Prostate gland (tissue), 2 donors: ENCODE results near the gene EPGN. TPM values are rescaled to one million over a fixed set of nuclear protein-coding genes. Genes with fewer than 3 reads are reported as not detected.
A peak's percentile ranks its signal among the peaks of the same experiment; 100 is the strongest.

Experiments used
- DNase-seq: peaks from one replicate; pipeline ENCODE4 v3.0.0-alpha.2; 2019; ENCODE audit warnings: low spot score
- H3K27ac ChIP-seq, 2 donors: fragments of 200-600 bp; sonication (generic); 2 replicates each; pipeline ENCODE4 v1.5.1; 2017 to 2019
- H3K27me3 ChIP-seq: fragments of 200-600 bp; sonication (generic); replicated peaks from 2 replicates; pipeline ENCODE4 v1.5.1; 2019; ENCODE audit not compliant: insufficient read depth
- H3K36me3 ChIP-seq, 2 donors: fragments of 200-600 bp; sonication (generic); 1 replicate in 1 of 2; 2 replicates in 1 of 2; pipeline versions ENCODE4 v1.5.1 to v1.8.1; 2017 to 2019
- H3K4me1 ChIP-seq: fragments of 200-600 bp; sonication (generic); replicated peaks from 2 replicates; pipeline ENCODE4 v1.5.1; 2019
- H3K4me3 ChIP-seq, 2 donors: fragments of 200-600 bp; sonication (generic); 2 replicates each; pipeline ENCODE4 v1.5.1; 2017 to 2019
- H3K9me3 ChIP-seq: fragments of 200-600 bp; sonication (generic); 2 replicates; pipeline ENCODE4 v1.5.1; 2017
- CTCF ChIP-seq, 4 experiments: fragments of 200-600 bp in 2 of 4; fragments of 450-650 bp in 2 of 4; sonication (generic) in 2 of 4; IDR thresholded peaks; 1 replicate in 3 of 4; 2 replicates in 1 of 4; pipeline ENCODE4 v1.5.1; 2016 to 2019; ENCODE audit warnings: antibody characterized with exemption in 4 of 4, mild to moderate bottlenecking in 2 of 4, moderate library complexity in 2 of 4
- POLR2A ChIP-seq: fragments of 450-650 bp; IDR thresholded peaks from one replicate; pipeline ENCODE4 v1.6.1; 2016; ENCODE audit warnings: antibody characterized with exemption, mild to moderate bottlenecking
- POLR2AphosphoS5 ChIP-seq: sonication (generic); formaldehyde crosslinking; IDR thresholded peaks from one replicate; pipeline ENCODE4 v1.6.1; 2017; ENCODE audit warnings: antibody characterized with exemption
- WGBS: methylation state at CpG from one replicate; pipeline ENCODE4 v1.1.5; 2018; 5-methylcytosine and 5-hydroxymethylcytosine counted together
- intact Hi-C: fragments of 100-400 bp; cut with DNase I; formaldehyde crosslinking; loops from one replicate; pipeline ENCODE4 v1.14.2; 2022
- total RNA-seq, 2 donors: library from RNA; depleted of rRNA; stranded (reverse); fragments of >200 nt; gene quantifications; one replicate each; pipeline ENCODE4 v1.1.0, GENCODE V29; 2016

EPGN gene
- total RNA-seq, 2 donors from 2014 or later = not detected

- no peak for TF ChIP-seq CTCF (IDR thresholded peaks at IDR 0.05)
- TF ChIP-seq POLR2A = no peak
- TF ChIP-seq POLR2AphosphoS5 = no peak
- WGBS = 72% methylated on average over 4 of the region's 4 CpGs
- no peaks in the 10 kb centered on the region for H3K9me3 ChIP-seq
Measured at GRCh38 chr4:74304095-74304625, 4.1 kb upstream of the EPGN start.

GRCh38 chr4:74305000-74305399 is 3.3 kb upstream of the EPGN start:
- intact Hi-C loops = no loop called here

More at GRCh38 chr4:74304095-74304625, 4.1 kb upstream of the EPGN start:
- no peaks in the 10 kb centered on the region for H3K36me3 ChIP-seq
- H3K27ac ChIP-seq = no peak overlapping the region
- H3K27me3 ChIP-seq = no peaks in the 10 kb centered on the region
- intact Hi-C loops = no loop called here
- no peaks in the 10 kb centered on the region for H3K4me1 ChIP-seq
- H3K4me3 ChIP-seq = no peak overlapping the region
- no peak for DNase-seq

GRCh38 chr4:74307170-74307569 is 1.1 kb upstream of the EPGN start:
- intact Hi-C loops = no loop called here
- no peaks in the 10 kb centered on the region for H3K27me3 ChIP-seq
- 98% methylated on average over 1 of the region's 1 CpG for WGBS

More at GRCh38 chr4:74305000-74305399, 3.3 kb upstream of the EPGN start:
- WGBS = 84% methylated on average over 1 of the region's 1 CpG
- DNase-seq = no peak
- no peak overlapping the region for H3K27ac ChIP-seq
- H3K4me1 ChIP-seq = no peaks in the 10 kb centered on the region
- H3K27me3 ChIP-seq = no peaks in the 10 kb centered on the region
- H3K4me3 ChIP-seq = no peak overlapping the region
- no peaks in the 10 kb centered on the region for H3K36me3 ChIP-seq
- H3K9me3 ChIP-seq = no peaks in the 10 kb centered on the region
- TF ChIP-seq POLR2AphosphoS5 (no peak), POLR2A (no peak), CTCF (IDR thresholded peaks at IDR 0.05) (no peak)

GRCh38 chr4:74309223-74309622 is 953 bp downstream of the EPGN start:
- no peak for DNase-seq
- TF ChIP-seq POLR2A (no peak), POLR2AphosphoS5 (no peak), CTCF (IDR thresholded peaks at IDR 0.05) (no peak)
- Histone ChIP-seq H3K27me3 (no peaks in the 10 kb centered on the region), H3K9me3 (no peaks in the 10 kb centered on the region), H3K27ac (no peak overlapping the region), H3K4me1 (no peaks in the 10 kb centered on the region), H3K4me3 (no peak overlapping the region), H3K36me3 (no peaks in the 10 kb centered on the region)
- intact Hi-C loops = no loop called here

More at GRCh38 chr4:74307170-74307569, 1.1 kb upstream of the EPGN start:
- no peaks in the 10 kb centered on the region for H3K4me1 ChIP-seq
- H3K9me3 ChIP-seq = no peaks in the 10 kb centered on the region
- TF ChIP-seq POLR2A (no peak), POLR2AphosphoS5 (no peak), CTCF (IDR thresholded peaks at IDR 0.05) (no peak)
- H3K36me3 ChIP-seq = no peaks in the 10 kb centered on the region
- no peak overlapping the region for H3K4me3 ChIP-seq
- no peak overlapping the region for H3K27ac ChIP-seq
- no peak for DNase-seq

- Histone ChIP-seq H3K9me3 (no peaks in the 10 kb centered on the region), H3K4me1 (no peaks in the 10 kb centered on the region), H3K27ac (no peak overlapping the region), H3K27me3 (no peaks in the 10 kb centered on the region), H3K4me3 (no peak overlapping the region), H3K36me3 (no peaks in the 10 kb centered on the region)
- peak; percentile 26 for DNase-seq
- no peak for TF ChIP-seq POLR2AphosphoS5
- peak in 3 of 4 experiments; percentile 43 to 61 (median 50) for TF ChIP-seq CTCF (IDR thresholded peaks at IDR 0.05)
- TF ChIP-seq POLR2A = no peak
- 21% methylated on average over 4 of the region's 4 CpGs for WGBS
- intact Hi-C loops = loop anchor here (10.0 kb wide), 1 partner anchor 87 kb away; no protein-coding TSS in a partner anchor
Measured at GRCh38 chr4:74311696-74312313, 3.5 kb downstream of the EPGN start.
